ENCODE results near the gene DUSP8. TPM values are rescaled to one million over a fixed set of nuclear protein-coding genes. Genes with fewer than 3 reads are reported as not detected.

Gene DUSP8
- total and polyA plus RNA-seq, 4 donors = 2.0 to 17.0 (median 6.3) TPM

- H3K36me3 ChIP-seq (ENCODE audit: control insufficient read depth in 4 of 4, insufficient read depth in 4 of 4, low read length in 4 of 4) = peaks cover 0 to 11% (median 0%) of the 10 kb centered on the region in 4 donors
- peak overlapping the region in 1 of 2 donors; percentile 41 for H3K27ac ChIP-seq (ENCODE audit: low read depth in 1 of 2, low read length in 1 of 2)
- peaks cover 0 to 7% (median 4%) of the 10 kb centered on the region in 3 donors for H3K27me3 ChIP-seq (ENCODE audit: control insufficient read depth in 3 of 3, insufficient read depth in 3 of 3, low read length in 2 of 3)
- DNase-seq = no peak
- 73 to 78% methylated on average over 16 of the region's 16 CpGs for WGBS, 2 donors
- TF ChIP-seq CTCF (IDR thresholded peaks at IDR 0.05; ENCODE audit: control extremely low read depth, extremely low read depth) = no peak
- H3K4me3 ChIP-seq = no peak overlapping the region
- H3K9ac ChIP-seq (ENCODE audit: insufficient read depth in 1 of 2, low read length in 2 of 2) = no peak overlapping the region
- H3K9me3 ChIP-seq (ENCODE audit: control insufficient read depth in 4 of 4, insufficient read depth in 3 of 4, low read length in 3 of 4) = no peaks in the 10 kb centered on the region
- H3K4me1 ChIP-seq (ENCODE audit: control insufficient read depth in 5 of 5, insufficient read depth in 5 of 5, low read length in 5 of 5) = peaks cover 0 to 36% (median 3%) of the 10 kb centered on the region in 5 donors
- no peak for ATAC-seq (ENCODE audit: insufficient read depth, low FRiP score)
Observed at GRCh38 chr11:1536065-1536843, 35.8 kb downstream of the DUSP8 start.

GRCh38 chr11:1534682-1535081, 37.4 kb downstream of the DUSP8 start:
- peaks cover 0 to 11% (median 0%) of the 10 kb centered on the region in 4 donors for H3K36me3 ChIP-seq (ENCODE audit: control insufficient read depth in 4 of 4, insufficient read depth in 4 of 4, low read length in 4 of 4)
- no peak overlapping the region for H3K4me3 ChIP-seq
- ATAC-seq (ENCODE audit: insufficient read depth, low FRiP score) (no peak), DNase-seq (no peak)
- no peak for TF ChIP-seq CTCF (IDR thresholded peaks at IDR 0.05; ENCODE audit: control extremely low read depth, extremely low read depth)
- H3K27me3 ChIP-seq (ENCODE audit: control insufficient read depth in 3 of 3, insufficient read depth in 3 of 3, low read length in 2 of 3) = peaks cover 0 to 4% (median 4%) of the 10 kb centered on the region in 3 donors
- H3K9me3 ChIP-seq (ENCODE audit: control insufficient read depth in 4 of 4, insufficient read depth in 3 of 4, low read length in 3 of 4) = no peaks in the 10 kb centered on the region
- H3K4me1 ChIP-seq (ENCODE audit: control insufficient read depth in 5 of 5, insufficient read depth in 5 of 5, low read length in 5 of 5) = peaks cover 0 to 42% (median 3%) of the 10 kb centered on the region in 5 donors
- no peak overlapping the region for H3K9ac ChIP-seq (ENCODE audit: insufficient read depth in 1 of 2, low read length in 2 of 2)
- 87 to 89% methylated on average over 14 of the region's 14 CpGs for WGBS, 2 donors
- no peak overlapping the region for H3K27ac ChIP-seq (ENCODE audit: low read depth in 1 of 2, low read length in 1 of 2)

- DNase-seq (no peak), ATAC-seq (ENCODE audit: insufficient read depth, low FRiP score) (no peak)
- no peak for TF ChIP-seq CTCF (IDR thresholded peaks at IDR 0.05; ENCODE audit: control extremely low read depth, extremely low read depth)
- peaks cover 0 to 47% (median 3%) of the 10 kb centered on the region in 5 donors for H3K4me1 ChIP-seq (ENCODE audit: control insufficient read depth in 5 of 5, insufficient read depth in 5 of 5, low read length in 5 of 5)
- no peaks in the 10 kb centered on the region for H3K9me3 ChIP-seq (ENCODE audit: control insufficient read depth in 4 of 4, insufficient read depth in 3 of 4, low read length in 3 of 4)
- 90 to 94% methylated on average over 7 of the region's 7 CpGs for WGBS, 2 donors
- no peak overlapping the region for H3K9ac ChIP-seq (ENCODE audit: insufficient read depth in 1 of 2, low read length in 2 of 2)
- H3K36me3 ChIP-seq (ENCODE audit: control insufficient read depth in 4 of 4, insufficient read depth in 4 of 4, low read length in 4 of 4) = peaks cover 0 to 11% (median 0%) of the 10 kb centered on the region in 4 donors
- no peak overlapping the region for H3K27ac ChIP-seq (ENCODE audit: low read depth in 1 of 2, low read length in 1 of 2)
- H3K27me3 ChIP-seq (ENCODE audit: control insufficient read depth in 3 of 3, insufficient read depth in 3 of 3, low read length in 2 of 3) = peaks cover 0 to 4% (median 4%) of the 10 kb centered on the region in 3 donors
- H3K4me3 ChIP-seq = no peak overlapping the region
Observed at GRCh38 chr11:1534171-1534570, 37.9 kb downstream of the DUSP8 start.
